K562 (cell line): ENCODE results near the gene FANCC. TPM values are rescaled to one million over a fixed set of nuclear protein-coding genes. Genes with fewer than 3 reads are reported as not detected.

Experiments used
- ATAC-seq: fragments of 200-7000 bp; cut with Tn5 transposase; 3 replicates; pipeline ENCODE4 v1.9.1; 2020; ENCODE audit warnings: moderate library complexity
- BruUV-seq: library from RNA; stranded (reverse); fragments of 400-500 nt; replicated peaks from 2 replicates; lab custom pipeline; 2021; lab: Mats Ljungman, UMichigan
- CTCF ChIA-PET: fragments of 300-600 bp; formaldehyde crosslinking; extraction: SDS; loops from one replicate; lab custom pipeline; 2021; ENCODE audit warnings: low intra/inter-chr PET ratio; lab: Yijun Ruan, JAX
- POLR2A ChIA-PET: fragments of 300-600, 350-650 bp; sonication (Branson Sonifier 250); formaldehyde crosslinking; extraction: SDS; loops from one replicate; lab custom pipeline; 2021; ENCODE audit warnings: antibody characterized with exemption, inconsistent platforms; lab: Yijun Ruan, JAX
- DNase-seq, 4 experiments: peaks; one replicate each; pipeline versions ENCODE4 v3.0.0 to v3.0.0-alpha.2; 2011 to 2018; ENCODE audit warnings: low spot score in 3 of 4, mixed read lengths in 3 of 4; ENCODE audit errors: extremely low read depth in 1 of 4
- FAIRE-seq: peaks from 2 replicates; lab custom pipeline; 2011; peaks lifted over from hg19 to GRCh38; lab: Jason Lieb, UNC
- H2AFZ ChIP-seq: 2 replicates; pipeline ENCODE4 v1.6.0; 2011; ENCODE audit warnings: low read depth, low read length, control low read depth, inconsistent platforms
- H3K27ac ChIP-seq: fragments of 200-600 bp; 3 replicates; pipeline ENCODE4 v1.8.0; 2011; ENCODE audit warnings: low read depth, mild to moderate bottlenecking, control low read depth, inconsistent platforms, low read length, moderate library complexity, mixed read lengths; ENCODE audit errors: extremely low read depth
- H3K27me3 ChIP-seq, 2 experiments: fragments of 300-600 bp in 1 of 2; 2 replicates in 1 of 2; 3 replicates in 1 of 2; pipeline versions ENCODE4 v1.6.0 to v1.8.0; 2011; ENCODE audit warnings: inconsistent platforms in 2 of 2, low read length in 2 of 2, mild to moderate bottlenecking in 1 of 2, mixed read lengths in 1 of 2, moderate library complexity in 1 of 2; ENCODE audit not compliant: control insufficient read depth in 2 of 2, insufficient read depth in 2 of 2
- H3K36me3 ChIP-seq: fragments of 300-600 bp; 3 replicates; pipeline ENCODE4 v1.8.0; 2011; ENCODE audit warnings: mild to moderate bottlenecking, low read length, inconsistent platforms; ENCODE audit not compliant: control insufficient read depth, insufficient read depth
- H3K4me1 ChIP-seq, 2 experiments: fragments of 200-600 bp in 1 of 2; replicated peaks in 1 of 2; 2 replicates in 1 of 2; 3 replicates in 1 of 2; pipeline versions ENCODE4 v1.5.1 to v1.8.0; 2011; ENCODE audit warnings: inconsistent platforms in 2 of 2, low read length in 2 of 2, mild to moderate bottlenecking in 1 of 2, mixed read lengths in 1 of 2, moderate library complexity in 1 of 2; ENCODE audit not compliant: control insufficient read depth in 2 of 2, insufficient read depth in 2 of 2
- H3K4me2 ChIP-seq: 2 replicates; pipeline ENCODE4 v1.6.1; 2011; ENCODE audit warnings: low read length, control low read depth, inconsistent platforms, mixed read lengths; ENCODE audit not compliant: insufficient read depth
- H3K4me3 ChIP-seq: fragments of 200-600 bp; sonication (generic), shearing (Covaris generic); 2 replicates; pipeline ENCODE4 v1.5.1; 2016; ENCODE audit warnings: control low read depth, inconsistent platforms
- H3K79me2 ChIP-seq: fragments of 200-600 bp; 3 replicates; pipeline ENCODE4 v1.8.0; 2011; ENCODE audit warnings: low read length, inconsistent platforms; ENCODE audit not compliant: control insufficient read depth, insufficient read depth
- H3K9ac ChIP-seq, 2 experiments: 2 replicates each; pipeline versions ENCODE4 v1.6.0 to v1.6.1; 2011; ENCODE audit warnings: low read depth in 2 of 2, low read length in 2 of 2, control low read depth in 1 of 2, inconsistent platforms in 1 of 2, mild to moderate bottlenecking in 1 of 2, mixed read lengths in 1 of 2; ENCODE audit not compliant: insufficient read depth in 1 of 2
- H3K9me1 ChIP-seq: one replicate; pipeline ENCODE4 v1.6.0; 2011; ENCODE audit warnings: inconsistent platforms, mild to moderate bottlenecking, low read length, moderate library complexity; ENCODE audit not compliant: control insufficient read depth, insufficient read depth
- H3K9me3 ChIP-seq: replicated peaks from 2 replicates; pipeline ENCODE4 v1.5.1; 2011; ENCODE audit warnings: low read depth, low read length, inconsistent platforms; ENCODE audit not compliant: control insufficient read depth, insufficient read depth
- H4K20me1 ChIP-seq: replicated peaks from 2 replicates; pipeline ENCODE4 v1.6.1; 2011; ENCODE audit warnings: low read length, inconsistent platforms, mixed read lengths; ENCODE audit not compliant: control insufficient read depth, insufficient read depth
- BRD9 ChIP-seq: fragments of 450-650 bp; IDR thresholded peaks from 2 replicates; pipeline ENCODE4 v1.6.1; 2018; ENCODE audit warnings: low read depth; ENCODE audit not compliant: partially characterized antibody
- ETV5 ChIP-seq: sonication (generic); formaldehyde crosslinking; IDR thresholded peaks from 2 replicates; pipeline ENCODE4 v1.4.0; 2020; ENCODE audit warnings: low read depth, mild to moderate bottlenecking, missing genetic modification reagents
- NCOA2 ChIP-seq, 2 experiments: fragments of 450-650 bp; IDR thresholded peaks; 2 replicates each; pipeline ENCODE4 v1.6.1; 2018; ENCODE audit warnings: mild to moderate bottlenecking in 2 of 2, moderate library complexity in 1 of 2; ENCODE audit not compliant: partially characterized antibody in 2 of 2
- SMAD1 ChIP-seq: fragments of 150-350 bp; IDR thresholded peaks from 2 replicates; pipeline ENCODE4 v1.6.1; 2014; ENCODE audit warnings: low read length, low read depth; ENCODE audit not compliant: partially characterized antibody
- SMAD4 ChIP-seq: fragments of 250-450 bp; sonication (Bioruptor Pico); conservative IDR thresholded peaks from 2 replicates; pipeline ENCODE4 v1.8.0; 2021; ENCODE audit warnings: inconsistent platforms, mild to moderate bottlenecking, moderate library complexity
- TAF1 ChIP-seq: IDR thresholded peaks from 2 replicates; pipeline ENCODE4 v1.6.1; 2011; ENCODE audit warnings: mild to moderate bottlenecking, low read length, moderate library complexity; ENCODE audit not compliant: insufficient read depth, control insufficient read depth, severe bottlenecking; ENCODE audit errors: extremely low read depth
- TBP ChIP-seq: optimal IDR thresholded peaks from 2 replicates; pipeline ENCODE3; 2011; ENCODE audit warnings: low read depth, low read length, improper control_type of control experiment
- TCFL5 ChIP-seq: fragments of 250-450 bp; sonication (Bioruptor Pico); conservative IDR thresholded peaks from 2 replicates; pipeline ENCODE4 v1.6.1; 2021; ENCODE audit warnings: mild to moderate bottlenecking, moderate library complexity, matching md5 sums
- ZC3H11A ChIP-seq: IDR thresholded peaks from 2 replicates; pipeline ENCODE4 v1.6.1; 2012; ENCODE audit warnings: low read depth, low read length, improper control_type of control experiment
- ZNF57 ChIP-seq: fragments of 450-650 bp; formaldehyde crosslinking; IDR thresholded peaks from 2 replicates; pipeline ENCODE4 v1.4.0; 2020; ENCODE audit warnings: mild to moderate bottlenecking, moderate library complexity
- WGBS: fragments of 100-300 bp; shearing (Covaris generic); methylation state at CpG from one replicate; pipeline ENCODE4 v1.1.6; 2016; ENCODE audit warnings: low coverage, mixed read lengths; ENCODE audit not compliant: insufficient coverage; ENCODE audit errors: missing lambda C conversion rate; 5-methylcytosine and 5-hydroxymethylcytosine counted together
- in situ Hi-C: fragments of 300-500 bp; cut with MboI; formaldehyde crosslinking; loops from 4 replicates; pipeline ENCODE4 v1.15.0; 2018; ENCODE audit warnings: inconsistent platforms, mixed read lengths
- intact Hi-C: fragments of 100-400 bp; cut with micrococcal nuclease; formaldehyde crosslinking; loops from 2 replicates; pipeline ENCODE4 v1.14.2; 2022
- polyA plus RNA-seq, 8 experiments: library from polyadenylated mRNA; depleted of rRNA in 4 of 8; stranded (reverse) in 5 of 8; unstranded in 3 of 8; fragments of >200 nt; fragmentation: Nextera tagmentation in 2 of 8; fragmentation: Illumina TruSeq in 1 of 8; extraction: Ambion mirVana in 2 of 8; extraction: Trizol in 1 of 8; gene quantifications; 2 replicates each; pipeline versions ENCODE4 v1.2.1 to v1.2.3, GENCODE V29; 2011 to 2014; ENCODE audit warnings: inconsistent platforms in 1 of 8, missing spikeins in 1 of 8
- total RNA-seq, 7 experiments: library from RNA; depleted of rRNA in 6 of 7; stranded (reverse); fragments of >200 nt in 6 of 7; fragmentation: Illumina TruSeq in 2 of 7; extraction: Trizol in 2 of 7; gene quantifications; 2 replicates each; pipeline versions ENCODE4 v1.2.1 to v1.2.3, GENCODE V29; 2011 to 2021; ENCODE audit warnings: low replicate concordance in 1 of 7
- TF ChIP-seq, protein P1 (sequence below): conservative IDR thresholded peaks from 2 replicates; pipeline ENCODE4 v1.6.1; 2011; ENCODE audit warnings: low read depth, mild to moderate bottlenecking, low read length; ENCODE audit not compliant: control insufficient read depth
- TF ChIP-seq, protein P2 (sequence below): sonication (generic); formaldehyde crosslinking; IDR thresholded peaks from 2 replicates; pipeline ENCODE4 v1.8.0; 2022; ENCODE audit warnings: mild to moderate bottlenecking, low read depth, missing genetic modification reagents

The FANCC gene
- total and polyA plus RNA-seq, 9 of the 15 experiments (the other 6 are each of a cell fraction or from before 2014, with no cell fraction given): 4.6 to 18.4 (median 14.2) TPM

GRCh38 chr9:95115104-95115503 lies 202.4 kb downstream of the FANCC start:
- FAIRE-seq (no peak), ATAC-seq (no peak), DNase-seq (no peak)
- H3K9me1 ChIP-seq: no peaks in the 10 kb centered on the region
- H4K20me1 ChIP-seq: no peaks in the 10 kb centered on the region
- no peak overlapping the region for H2AFZ ChIP-seq
- WGBS: 89% methylated on average over 6 of the region's 6 CpGs
- no peaks in the 10 kb centered on the region for H3K27me3 ChIP-seq
- peaks cover 0 to 3% of the 10 kb centered on the region in 2 experiments; a peak in 1 of 5 replicates for H3K4me1 ChIP-seq
- intact Hi-C loops: no loop called here
- H3K9ac ChIP-seq: no peak overlapping the region
- H3K4me2 ChIP-seq: no peak overlapping the region
- H3K9me3 ChIP-seq: no peaks in the 10 kb centered on the region
- no peak overlapping the region for H3K4me3 ChIP-seq
- peaks cover 11% of the 10 kb centered on the region; the same call in 2 of the 3 replicates for H3K36me3 ChIP-seq
- CTCF ChIA-PET: interaction anchor here (0.9 kb wide), 1 partner anchor 434 kb away, joined by 3 read pairs; no protein-coding TSS in a partner anchor
- H3K79me2 ChIP-seq: no peaks in the 10 kb centered on the region
- POLR2A ChIA-PET: interaction anchor here (1.0 kb wide), 1 partner anchor 336 kb away, joined by 3 read pairs; no protein-coding TSS in a partner anchor
- in situ Hi-C loops: no loop called here
- BruUV-seq: no TSS peak
- no peak overlapping the region for H3K27ac ChIP-seq
- TF ChIP-seq, protein P1, sequence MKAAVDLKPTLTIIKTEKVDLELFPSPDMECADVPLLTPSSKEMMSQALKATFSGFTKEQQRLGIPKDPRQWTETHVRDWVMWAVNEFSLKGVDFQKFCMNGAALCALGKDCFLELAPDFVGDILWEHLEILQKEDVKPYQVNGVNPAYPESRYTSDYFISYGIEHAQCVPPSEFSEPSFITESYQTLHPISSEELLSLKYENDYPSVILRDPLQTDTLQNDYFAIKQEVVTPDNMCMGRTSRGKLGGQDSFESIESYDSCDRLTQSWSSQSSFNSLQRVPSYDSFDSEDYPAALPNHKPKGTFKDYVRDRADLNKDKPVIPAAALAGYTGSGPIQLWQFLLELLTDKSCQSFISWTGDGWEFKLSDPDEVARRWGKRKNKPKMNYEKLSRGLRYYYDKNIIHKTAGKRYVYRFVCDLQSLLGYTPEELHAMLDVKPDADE: no peak
- no peak for TF ChIP-seq TCFL5
- TF ChIP-seq ZC3H11A: no peak
- TF ChIP-seq, protein P2, sequence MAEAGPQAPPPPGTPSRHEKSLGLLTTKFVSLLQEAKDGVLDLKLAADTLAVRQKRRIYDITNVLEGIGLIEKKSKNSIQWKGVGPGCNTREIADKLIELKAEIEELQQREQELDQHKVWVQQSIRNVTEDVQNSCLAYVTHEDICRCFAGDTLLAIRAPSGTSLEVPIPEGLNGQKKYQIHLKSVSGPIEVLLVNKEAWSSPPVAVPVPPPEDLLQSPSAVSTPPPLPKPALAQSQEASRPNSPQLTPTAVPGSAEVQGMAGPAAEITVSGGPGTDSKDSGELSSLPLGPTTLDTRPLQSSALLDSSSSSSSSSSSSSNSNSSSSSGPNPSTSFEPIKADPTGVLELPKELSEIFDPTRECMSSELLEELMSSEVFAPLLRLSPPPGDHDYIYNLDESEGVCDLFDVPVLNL: no peak
- no peak for TF ChIP-seq SMAD1
- TF ChIP-seq TBP: no peak
- no peak for TF ChIP-seq SMAD4
- no peak for TF ChIP-seq TAF1
- TF ChIP-seq BRD9: no peak
- TF ChIP-seq ETV5 (CRISPR knock-in tag): no peak
- no peak for TF ChIP-seq ZNF57 (CRISPR knock-in tag)
- no peak for TF ChIP-seq NCOA2 (IDR thresholded peaks at IDR 0.05; ENCODE audit: partially characterized antibody in 2 of 2)
